BJ (cell line): ENCODE measurements around the gene RIMS3. TPM values are rescaled to one million over a fixed set of nuclear protein-coding genes. Genes with fewer than 3 reads are reported as not detected.
A peak's percentile ranks its signal among the peaks of the same experiment; 100 is the strongest.

Source experiments
- CTCF ChIA-PET: fragments of 350-600 bp; formaldehyde crosslinking; extraction: SDS; loops from one replicate; lab custom pipeline; 2021; ENCODE audit warnings: antibody characterized with exemption, inconsistent platforms; lab: Yijun Ruan, JAX
- POLR2A ChIA-PET: fragments of 300-600 bp; sonication (Branson Sonifier 250); formaldehyde crosslinking; extraction: SDS; loops from one replicate; lab custom pipeline; 2021; ENCODE audit warnings: antibody characterized with exemption; lab: Charles Lee
- DNase-seq: peaks from one replicate; pipeline ENCODE4 v3.0.0-alpha.2; 2011; ENCODE audit warnings: low read depth
- H3K27me3 ChIP-seq: 2 replicates; pipeline ENCODE4 v1.6.0; 2011; ENCODE audit warnings: low read length; ENCODE audit not compliant: control insufficient read depth, insufficient read depth
- H3K36me3 ChIP-seq: 2 replicates; pipeline ENCODE4 v1.5.1; 2011; ENCODE audit warnings: low read length; ENCODE audit not compliant: control insufficient read depth, insufficient read depth
- H3K4me3 ChIP-seq: 2 replicates; pipeline ENCODE4 v1.5.1; 2011; ENCODE audit warnings: low read depth, mild to moderate bottlenecking, control low read depth, low read length
- CTCF ChIP-seq: IDR thresholded peaks from 2 replicates; pipeline ENCODE4 v1.5.1; 2011; ENCODE audit warnings: low read depth, mild to moderate bottlenecking, control low read depth, inconsistent platforms, low read length, moderate library complexity; ENCODE audit not compliant: insufficient read depth
- polyA plus RNA-seq: library from polyadenylated mRNA; depleted of rRNA; stranded (reverse); fragments of >200 nt; gene quantifications from 2 replicates; pipeline ENCODE4 v1.2.3, GENCODE V29; 2011

Gene RIMS3
- polyA plus RNA-seq, 1 experiment: 0.59 TPM

DNA sequence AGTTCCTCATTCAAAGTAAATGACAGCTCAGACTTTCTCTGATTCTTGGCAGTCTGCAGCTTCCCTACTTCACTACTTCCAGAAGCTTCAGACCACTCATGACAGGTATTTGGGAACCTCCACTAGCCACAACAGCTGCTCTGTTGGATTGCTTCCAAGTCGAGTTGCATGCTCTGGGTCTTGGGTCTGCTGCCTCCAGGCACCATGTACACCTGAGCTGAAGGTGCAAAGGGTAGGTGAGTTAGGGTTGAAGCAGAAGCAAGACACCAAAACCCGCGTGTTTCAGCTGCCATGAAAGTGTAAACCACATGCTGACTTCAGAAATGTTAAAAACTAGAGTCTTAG lies 71.3 kb downstream of the RIMS3 start:
- DNase-seq: no peak
- H3K27me3 ChIP-seq: peaks cover 4% of the 10 kb centered on the region; the same call in 1 of the 2 replicates
- TF ChIP-seq CTCF: no peak
- no peak overlapping the region for H3K4me3 ChIP-seq
- ChIA-PET POLR2A (no interaction called here), CTCF (interaction anchor here (1.0 to 1.1 kb wide), 2 partner anchors 9 to 259 kb away, joined by 5 read pairs; no protein-coding TSS in a partner anchor)
- H3K36me3 ChIP-seq: no peaks in the 10 kb centered on the region

GRCh38 chr1:40593449-40594186 lies 71.9 kb downstream of the RIMS3 start:
- H3K36me3 ChIP-seq: no peaks in the 10 kb centered on the region
- no peak for DNase-seq

DNA sequence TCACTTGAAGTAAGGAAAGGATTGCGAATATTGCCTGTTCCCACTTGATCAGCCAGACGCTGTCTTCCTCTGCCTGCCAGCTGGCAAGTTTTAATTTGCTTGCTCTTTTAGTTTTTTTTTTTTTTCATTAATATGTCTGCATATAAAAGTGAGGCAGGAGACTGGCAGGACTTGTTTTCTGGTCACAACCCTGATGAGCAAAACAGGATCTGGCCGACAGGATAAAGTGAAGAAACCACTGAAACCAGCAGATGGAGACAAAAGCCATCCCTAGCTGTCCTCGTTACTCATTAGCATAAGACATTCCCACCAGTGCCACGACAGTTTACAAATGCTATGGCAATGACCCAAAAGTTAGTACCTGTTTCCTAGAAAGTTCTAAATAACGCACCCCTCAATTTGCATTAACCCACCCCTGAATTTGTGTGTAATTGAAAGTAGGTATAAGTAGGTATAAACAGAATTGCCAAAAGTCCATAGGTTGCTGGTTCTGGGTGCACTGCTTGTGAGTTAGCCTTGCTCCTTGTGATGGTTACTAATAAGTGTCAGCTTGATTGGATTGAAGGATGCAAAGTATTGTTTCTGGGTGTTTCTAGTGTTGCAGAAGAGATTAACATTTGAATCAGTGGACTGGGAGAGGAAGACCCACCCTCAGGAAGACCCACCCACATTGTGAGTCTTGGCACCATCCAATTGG lies 73.2 kb downstream of the RIMS3 start:
- TF ChIP-seq CTCF: peak; percentile 51
- no peak overlapping the region for H3K4me3 ChIP-seq
- ChIA-PET POLR2A (no interaction called here), CTCF (interaction anchor here (0.8 kb wide), 1 partner anchor 11 kb away, joined by 3 read pairs; no protein-coding TSS in a partner anchor)
- H3K36me3 ChIP-seq: no peaks in the 10 kb centered on the region
- DNase-seq: no peak
- H3K27me3 ChIP-seq: peaks cover 5% of the 10 kb centered on the region

More at GRCh38 chr1:40593449-40594186, 71.9 kb downstream of the RIMS3 start:
- CTCF ChIA-PET: interaction anchor here (1.0 to 1.1 kb wide), 2 partner anchors 9 to 260 kb away, joined by 5 read pairs; no protein-coding TSS in a partner anchor
- Histone ChIP-seq H3K27me3 (peaks cover 4% of the 10 kb centered on the region; the same call in 1 of the 2 replicates), H3K4me3 (no peak overlapping the region)
- TF ChIP-seq CTCF: no peak
- POLR2A ChIA-PET: no interaction called here

GRCh38 chr1:40588586-40588985 lies 76.9 kb downstream of the RIMS3 start:
- Histone ChIP-seq H3K27me3 (peaks cover 8% of the 10 kb centered on the region), H3K36me3 (no peaks in the 10 kb centered on the region), H3K4me3 (no peak overlapping the region)
- ChIA-PET CTCF (no interaction called here), POLR2A (no interaction called here)
- no peak for TF ChIP-seq CTCF
- no peak for DNase-seq

GRCh38 chr1:40583980-40584379 lies 81.5 kb downstream of the RIMS3 start:
- ChIA-PET CTCF (no interaction called here), POLR2A (no interaction called here)
- Histone ChIP-seq H3K4me3 (no peak overlapping the region), H3K27me3 (peaks cover 8% of the 10 kb centered on the region), H3K36me3 (no peaks in the 10 kb centered on the region)
- no peak for DNase-seq
- no peak for TF ChIP-seq CTCF
